WTC11 (cell line): Measurements from ENCODE around the gene NKAIN2. TPM values are rescaled to one million over a fixed set of nuclear protein-coding genes. Genes with fewer than 3 reads are reported as not detected.
"Not testable (repeated sequence)": the region's sequence is repeated elsewhere in the genome, so short reads cannot be mapped to it uniquely, and the experiment has no call there.

Source experiments
- ATAC-seq: fragments of 200-7000 bp; cut with Tn5 transposase; 2 replicates; pipeline ENCODE4 v1.10.0; 2021; ENCODE audit warnings: mild to moderate bottlenecking, moderate library complexity
- CTCF ChIA-PET: fragments of 300-600 bp; sonication (Branson Sonifier 250); formaldehyde crosslinking; loops from one replicate; lab custom pipeline; 2021; ENCODE audit warnings: antibody characterized with exemption; lab: Charles Lee
- POLR2A ChIA-PET: fragments of 350-600 bp; sonication (Branson Sonifier 250); formaldehyde crosslinking; loops from one replicate; lab custom pipeline; 2021; ENCODE audit warnings: antibody characterized with exemption; lab: Charles Lee
- DNase-seq: peaks from one replicate; pipeline ENCODE4 v3.0.0; 2021; ENCODE audit warnings: low spot score
- H3K27ac Mint-ChIP-seq: 2 replicates; pipeline ENCODE4 v1.8.0; 2021; ENCODE audit warnings: mixed read lengths
- H3K27me3 Mint-ChIP-seq: 2 replicates; pipeline ENCODE4 v1.8.0; 2021; ENCODE audit warnings: low read depth, mild to moderate bottlenecking, moderate library complexity, mixed read lengths
- H3K36me3 Mint-ChIP-seq: 2 replicates; pipeline ENCODE4 v1.8.0; 2021; ENCODE audit warnings: mixed read lengths
- H3K4me1 Mint-ChIP-seq: 2 replicates; pipeline ENCODE4 v1.8.0; 2022; ENCODE audit warnings: mixed read lengths
- H3K4me3 Mint-ChIP-seq: 2 replicates; pipeline ENCODE4 v1.8.0; 2021; ENCODE audit warnings: mild to moderate bottlenecking, moderate library complexity, mixed read lengths
- H3K9me3 Mint-ChIP-seq: 2 replicates; pipeline ENCODE4 v1.8.0; 2021; ENCODE audit warnings: mixed read lengths
- ELF4 ChIP-seq: sonication (generic); formaldehyde crosslinking; IDR thresholded peaks from 2 replicates; pipeline ENCODE4 v1.8.1; 2022; ENCODE audit warnings: low read depth, mild to moderate bottlenecking, moderate library complexity, missing genetic modification reagents
- GRHL2 ChIP-seq: fragments of 250-450 bp; sonication (Bioruptor Pico); IDR thresholded peaks from 2 replicates; pipeline ENCODE4 v1.8.0; 2022; ENCODE audit warnings: mild to moderate bottlenecking, moderate library complexity; ENCODE audit not compliant: insufficient replicate concordance, severe bottlenecking
- HMGA2 ChIP-seq: fragments of 250-450 bp; sonication (Bioruptor Pico); IDR thresholded peaks from 2 replicates; pipeline ENCODE4 v1.4.0; 2021; ENCODE audit warnings: mild to moderate bottlenecking, moderate library complexity
- IRF2 ChIP-seq: sonication (generic); formaldehyde crosslinking; IDR thresholded peaks from 2 replicates; pipeline ENCODE4 v1.8.0; 2022; ENCODE audit warnings: low read depth, missing genetic modification reagents, borderline replicate concordance
- NR1H2 ChIP-seq: sonication (generic); formaldehyde crosslinking; IDR thresholded peaks from 2 replicates; pipeline ENCODE4 v1.9.0; 2021; ENCODE audit warnings: mild to moderate bottlenecking, moderate library complexity, missing genetic modification reagents
- ZNF671 ChIP-seq: fragments of 250-450 bp; sonication (Bioruptor Pico); IDR thresholded peaks from 2 replicates; pipeline ENCODE4 v1.8.0; 2021; ENCODE audit warnings: mild to moderate bottlenecking
- total RNA-seq: library from RNA; stranded (reverse); gene quantifications from 3 replicates; pipeline ENCODE4 v1.2.3, GENCODE V29; 2021
- TF ChIP-seq, protein P1 (sequence below): fragments of 250-450 bp; sonication (Bioruptor Pico); IDR thresholded peaks from 2 replicates; pipeline ENCODE4 v1.9.0; 2021; ENCODE audit warnings: mild to moderate bottlenecking
- TF ChIP-seq, protein P2 (sequence below): sonication (generic); formaldehyde crosslinking; IDR thresholded peaks from 2 replicates; pipeline ENCODE4 v1.8.0; 2023; ENCODE audit warnings: mild to moderate bottlenecking, missing genetic modification reagents
- TF ChIP-seq, protein P3 (sequence below): sonication (generic); formaldehyde crosslinking; IDR thresholded peaks from 2 replicates; pipeline ENCODE4 v1.8.1; 2023; ENCODE audit warnings: mild to moderate bottlenecking, missing genetic modification reagents
- TF ChIP-seq, protein P4 (sequence below): fragments of 250-450 bp; sonication (Bioruptor Pico); IDR thresholded peaks from 2 replicates; pipeline ENCODE4 v2.1.2; 2022; ENCODE audit warnings: mild to moderate bottlenecking, moderate library complexity
- TF ChIP-seq, protein P5 (sequence below): sonication (generic); formaldehyde crosslinking; IDR thresholded peaks from 2 replicates; pipeline ENCODE4 v1.8.1; 2023; ENCODE audit warnings: mild to moderate bottlenecking, missing genetic modification reagents, moderate library complexity
- TF ChIP-seq, protein P6 (sequence below): sonication (generic); formaldehyde crosslinking; IDR thresholded peaks from 2 replicates; pipeline ENCODE4 v1.8.0; 2023; ENCODE audit warnings: missing genetic modification reagents
- TF ChIP-seq, protein P7 (sequence below): sonication (generic); formaldehyde crosslinking; IDR thresholded peaks from 2 replicates; pipeline ENCODE4 v1.8.1; 2022; ENCODE audit warnings: mild to moderate bottlenecking, missing genetic modification reagents, moderate library complexity, borderline replicate concordance

Gene NKAIN2
- total RNA-seq, 1 experiment from 2014 or later: 0.33 TPM

DNA sequence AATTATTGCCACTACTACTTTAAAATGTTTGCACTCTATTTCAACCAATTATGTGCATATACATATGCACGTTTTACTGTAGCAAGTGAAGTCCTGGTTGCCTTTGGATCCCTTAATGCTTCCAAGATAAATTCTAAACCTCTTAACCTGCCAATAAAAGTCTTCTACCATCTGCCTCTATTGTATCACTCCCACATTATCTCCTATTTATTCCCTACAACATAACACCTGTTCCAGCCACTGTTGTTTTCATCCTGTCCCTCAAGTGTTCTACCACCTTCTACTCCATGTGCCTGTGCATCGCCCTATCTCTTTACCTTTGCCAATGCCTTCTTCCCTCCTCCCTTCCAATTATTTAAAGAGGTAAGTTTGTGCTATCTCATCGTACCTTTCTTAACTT is 659.6 kb downstream of the NKAIN2 start (continued):
- TF ChIP-seq, protein P1, sequence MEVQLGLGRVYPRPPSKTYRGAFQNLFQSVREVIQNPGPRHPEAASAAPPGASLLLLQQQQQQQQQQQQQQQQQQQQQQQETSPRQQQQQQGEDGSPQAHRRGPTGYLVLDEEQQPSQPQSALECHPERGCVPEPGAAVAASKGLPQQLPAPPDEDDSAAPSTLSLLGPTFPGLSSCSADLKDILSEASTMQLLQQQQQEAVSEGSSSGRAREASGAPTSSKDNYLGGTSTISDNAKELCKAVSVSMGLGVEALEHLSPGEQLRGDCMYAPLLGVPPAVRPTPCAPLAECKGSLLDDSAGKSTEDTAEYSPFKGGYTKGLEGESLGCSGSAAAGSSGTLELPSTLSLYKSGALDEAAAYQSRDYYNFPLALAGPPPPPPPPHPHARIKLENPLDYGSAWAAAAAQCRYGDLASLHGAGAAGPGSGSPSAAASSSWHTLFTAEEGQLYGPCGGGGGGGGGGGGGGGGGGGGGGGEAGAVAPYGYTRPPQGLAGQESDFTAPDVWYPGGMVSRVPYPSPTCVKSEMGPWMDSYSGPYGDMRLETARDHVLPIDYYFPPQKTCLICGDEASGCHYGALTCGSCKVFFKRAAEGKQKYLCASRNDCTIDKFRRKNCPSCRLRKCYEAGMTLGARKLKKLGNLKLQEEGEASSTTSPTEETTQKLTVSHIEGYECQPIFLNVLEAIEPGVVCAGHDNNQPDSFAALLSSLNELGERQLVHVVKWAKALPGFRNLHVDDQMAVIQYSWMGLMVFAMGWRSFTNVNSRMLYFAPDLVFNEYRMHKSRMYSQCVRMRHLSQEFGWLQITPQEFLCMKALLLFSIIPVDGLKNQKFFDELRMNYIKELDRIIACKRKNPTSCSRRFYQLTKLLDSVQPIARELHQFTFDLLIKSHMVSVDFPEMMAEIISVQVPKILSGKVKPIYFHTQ (CRISPR knock-in tag): no peak
- TF ChIP-seq HMGA2 (CRISPR knock-in tag) (no peak), ZNF671 (no peak), IRF2 (CRISPR knock-in tag) (no peak), ELF4 (CRISPR knock-in tag) (no peak), NR1H2 (CRISPR knock-in tag) (no peak), GRHL2 (CRISPR knock-in tag) (no peak)
- TF ChIP-seq, protein P2, sequence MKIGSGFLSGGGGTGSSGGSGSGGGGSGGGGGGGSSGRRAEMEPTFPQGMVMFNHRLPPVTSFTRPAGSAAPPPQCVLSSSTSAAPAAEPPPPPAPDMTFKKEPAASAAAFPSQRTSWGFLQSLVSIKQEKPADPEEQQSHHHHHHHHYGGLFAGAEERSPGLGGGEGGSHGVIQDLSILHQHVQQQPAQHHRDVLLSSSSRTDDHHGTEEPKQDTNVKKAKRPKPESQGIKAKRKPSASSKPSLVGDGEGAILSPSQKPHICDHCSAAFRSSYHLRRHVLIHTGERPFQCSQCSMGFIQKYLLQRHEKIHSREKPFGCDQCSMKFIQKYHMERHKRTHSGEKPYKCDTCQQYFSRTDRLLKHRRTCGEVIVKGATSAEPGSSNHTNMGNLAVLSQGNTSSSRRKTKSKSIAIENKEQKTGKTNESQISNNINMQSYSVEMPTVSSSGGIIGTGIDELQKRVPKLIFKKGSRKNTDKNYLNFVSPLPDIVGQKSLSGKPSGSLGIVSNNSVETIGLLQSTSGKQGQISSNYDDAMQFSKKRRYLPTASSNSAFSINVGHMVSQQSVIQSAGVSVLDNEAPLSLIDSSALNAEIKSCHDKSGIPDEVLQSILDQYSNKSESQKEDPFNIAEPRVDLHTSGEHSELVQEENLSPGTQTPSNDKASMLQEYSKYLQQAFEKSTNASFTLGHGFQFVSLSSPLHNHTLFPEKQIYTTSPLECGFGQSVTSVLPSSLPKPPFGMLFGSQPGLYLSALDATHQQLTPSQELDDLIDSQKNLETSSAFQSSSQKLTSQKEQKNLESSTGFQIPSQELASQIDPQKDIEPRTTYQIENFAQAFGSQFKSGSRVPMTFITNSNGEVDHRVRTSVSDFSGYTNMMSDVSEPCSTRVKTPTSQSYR (CRISPR knock-in tag): no peak
- TF ChIP-seq, protein P3, sequence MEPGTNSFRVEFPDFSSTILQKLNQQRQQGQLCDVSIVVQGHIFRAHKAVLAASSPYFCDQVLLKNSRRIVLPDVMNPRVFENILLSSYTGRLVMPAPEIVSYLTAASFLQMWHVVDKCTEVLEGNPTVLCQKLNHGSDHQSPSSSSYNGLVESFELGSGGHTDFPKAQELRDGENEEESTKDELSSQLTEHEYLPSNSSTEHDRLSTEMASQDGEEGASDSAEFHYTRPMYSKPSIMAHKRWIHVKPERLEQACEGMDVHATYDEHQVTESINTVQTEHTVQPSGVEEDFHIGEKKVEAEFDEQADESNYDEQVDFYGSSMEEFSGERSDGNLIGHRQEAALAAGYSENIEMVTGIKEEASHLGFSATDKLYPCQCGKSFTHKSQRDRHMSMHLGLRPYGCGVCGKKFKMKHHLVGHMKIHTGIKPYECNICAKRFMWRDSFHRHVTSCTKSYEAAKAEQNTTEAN (CRISPR knock-in tag): no peak
- TF ChIP-seq, protein P4, sequence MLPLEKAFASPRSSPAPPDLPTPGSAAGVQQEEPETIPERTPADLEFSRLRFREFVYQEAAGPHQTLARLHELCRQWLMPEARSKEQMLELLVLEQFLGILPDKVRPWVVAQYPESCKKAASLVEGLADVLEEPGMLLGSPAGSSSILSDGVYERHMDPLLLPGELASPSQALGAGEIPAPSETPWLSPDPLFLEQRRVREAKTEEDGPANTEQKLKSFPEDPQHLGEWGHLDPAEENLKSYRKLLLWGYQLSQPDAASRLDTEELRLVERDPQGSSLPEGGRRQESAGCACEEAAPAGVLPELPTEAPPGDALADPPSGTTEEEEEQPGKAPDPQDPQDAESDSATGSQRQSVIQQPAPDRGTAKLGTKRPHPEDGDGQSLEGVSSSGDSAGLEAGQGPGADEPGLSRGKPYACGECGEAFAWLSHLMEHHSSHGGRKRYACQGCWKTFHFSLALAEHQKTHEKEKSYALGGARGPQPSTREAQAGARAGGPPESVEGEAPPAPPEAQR: no peak
- TF ChIP-seq, protein P5, sequence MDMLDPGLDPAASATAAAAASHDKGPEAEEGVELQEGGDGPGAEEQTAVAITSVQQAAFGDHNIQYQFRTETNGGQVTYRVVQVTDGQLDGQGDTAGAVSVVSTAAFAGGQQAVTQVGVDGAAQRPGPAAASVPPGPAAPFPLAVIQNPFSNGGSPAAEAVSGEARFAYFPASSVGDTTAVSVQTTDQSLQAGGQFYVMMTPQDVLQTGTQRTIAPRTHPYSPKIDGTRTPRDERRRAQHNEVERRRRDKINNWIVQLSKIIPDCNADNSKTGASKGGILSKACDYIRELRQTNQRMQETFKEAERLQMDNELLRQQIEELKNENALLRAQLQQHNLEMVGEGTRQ (CRISPR knock-in tag): no peak
- TF ChIP-seq, protein P6, sequence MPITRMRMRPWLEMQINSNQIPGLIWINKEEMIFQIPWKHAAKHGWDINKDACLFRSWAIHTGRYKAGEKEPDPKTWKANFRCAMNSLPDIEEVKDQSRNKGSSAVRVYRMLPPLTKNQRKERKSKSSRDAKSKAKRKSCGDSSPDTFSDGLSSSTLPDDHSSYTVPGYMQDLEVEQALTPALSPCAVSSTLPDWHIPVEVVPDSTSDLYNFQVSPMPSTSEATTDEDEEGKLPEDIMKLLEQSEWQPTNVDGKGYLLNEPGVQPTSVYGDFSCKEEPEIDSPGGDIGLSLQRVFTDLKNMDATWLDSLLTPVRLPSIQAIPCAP (CRISPR knock-in tag): no peak
- TF ChIP-seq, protein P7, sequence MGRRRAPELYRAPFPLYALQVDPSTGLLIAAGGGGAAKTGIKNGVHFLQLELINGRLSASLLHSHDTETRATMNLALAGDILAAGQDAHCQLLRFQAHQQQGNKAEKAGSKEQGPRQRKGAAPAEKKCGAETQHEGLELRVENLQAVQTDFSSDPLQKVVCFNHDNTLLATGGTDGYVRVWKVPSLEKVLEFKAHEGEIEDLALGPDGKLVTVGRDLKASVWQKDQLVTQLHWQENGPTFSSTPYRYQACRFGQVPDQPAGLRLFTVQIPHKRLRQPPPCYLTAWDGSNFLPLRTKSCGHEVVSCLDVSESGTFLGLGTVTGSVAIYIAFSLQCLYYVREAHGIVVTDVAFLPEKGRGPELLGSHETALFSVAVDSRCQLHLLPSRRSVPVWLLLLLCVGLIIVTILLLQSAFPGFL: no peak

DNA sequence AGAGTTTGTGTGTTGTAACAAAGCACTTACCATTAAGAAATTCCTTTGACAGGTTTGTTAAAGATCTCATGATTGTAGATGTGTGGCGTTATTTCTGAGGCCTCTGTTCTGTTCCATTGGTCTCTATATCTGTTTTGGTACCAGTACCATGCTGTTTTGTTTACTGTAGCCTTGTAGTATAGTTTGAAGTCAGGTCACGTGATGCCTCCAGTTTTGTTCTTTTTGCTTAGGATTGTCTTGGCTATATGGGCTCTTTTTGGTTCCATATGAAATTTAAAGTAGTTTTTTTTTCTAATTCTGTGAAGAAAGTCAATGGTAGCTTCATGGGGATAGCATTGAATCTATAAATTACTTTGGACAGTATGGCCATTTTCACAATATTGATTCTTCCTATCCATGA is 660.9 kb downstream of the NKAIN2 start:
- H3K27me3 Mint-ChIP-seq, H3K36me3 Mint-ChIP-seq, POLR2A ChIA-PET, CTCF ChIA-PET, DNase-seq, H3K4me3 Mint-ChIP-seq, H3K27ac Mint-ChIP-seq, H3K4me1 Mint-ChIP-seq, ATAC-seq: not testable (repeated sequence)
- peaks cover 12% of the 10 kb centered on the region for H3K9me3 Mint-ChIP-seq
